Measurements from ENCODE around the gene S100A13.
"Not testable (repeated sequence)": the region's sequence is repeated elsewhere in the genome, so short reads cannot be mapped to it uniquely, and the experiment has no call there.

Gene S100A13

GRCh38 chr1:153577138-153577537 lies 50.2 kb downstream of the S100A13 start:
- no peak overlapping the region for H3K4me3 ChIP-seq (ENCODE audit: low read depth, low read length)
- no peak for DNase-seq (ENCODE audit: low read depth)
- no peak for TF ChIP-seq CTCF (IDR thresholded peaks at IDR 0.05; ENCODE audit: low read depth, low read length, missing control alignments)
- in situ Hi-C loops (cut with HindIII; ENCODE audit: low sequenced_read_pairs) = no loop called here

- in situ Hi-C loops (cut with HindIII; ENCODE audit: low sequenced_read_pairs); H3K4me3 ChIP-seq (ENCODE audit: low read depth, low read length); DNase-seq (ENCODE audit: low read depth): not testable (repeated sequence)
Measured at GRCh38 chr1:153575497-153575896, 51.8 kb downstream of the S100A13 start.

DNA sequence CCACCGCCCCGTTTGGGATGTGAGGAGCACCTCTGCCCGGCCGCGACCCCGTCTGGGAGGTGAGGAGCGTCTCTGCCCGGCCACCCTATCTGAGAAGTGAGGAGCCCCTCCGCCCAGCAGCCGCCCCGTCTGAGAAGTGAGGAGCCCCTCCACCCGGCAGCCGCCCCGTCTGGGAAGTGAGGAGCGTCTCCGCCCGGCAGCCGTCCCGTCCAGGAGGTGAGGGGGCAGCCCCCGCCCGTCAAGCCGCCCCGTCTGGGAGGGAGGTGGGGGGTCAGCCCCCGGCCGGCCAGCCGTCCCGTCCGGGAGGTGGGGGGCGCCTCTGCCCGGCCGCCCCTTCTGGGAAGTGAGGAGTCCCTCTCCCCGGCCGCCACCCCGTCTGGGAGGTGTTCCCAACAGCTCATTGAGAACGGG lies 52.2 kb downstream of the S100A13 start:
- DNase-seq (ENCODE audit: low read depth); H3K4me3 ChIP-seq (ENCODE audit: low read depth, low read length); in situ Hi-C loops (cut with HindIII; ENCODE audit: low sequenced_read_pairs): not testable (repeated sequence)

DNA sequence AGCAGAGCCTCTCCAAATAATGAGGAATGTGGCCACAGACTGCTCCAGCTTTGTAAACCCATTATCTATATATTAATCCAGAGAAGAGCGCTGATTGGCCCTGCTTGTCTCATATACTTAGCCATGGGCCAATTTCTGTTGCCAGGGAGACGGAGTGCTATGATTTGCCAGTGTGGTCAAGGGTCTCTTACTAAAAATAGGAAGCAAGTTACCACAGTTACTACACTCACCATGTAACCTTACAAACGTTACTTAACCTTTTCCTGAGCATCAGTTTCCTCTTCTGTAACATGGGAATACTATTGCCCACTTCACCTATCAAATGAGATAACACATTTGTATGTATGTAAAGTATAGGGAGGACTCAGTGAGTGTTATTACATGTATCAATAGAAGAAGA lies 54.0 kb downstream of the S100A13 start:
- H3K4me3 ChIP-seq (ENCODE audit: low read depth, low read length) = no peak overlapping the region
- DNase-seq (ENCODE audit: low read depth) = no peak
- TF ChIP-seq CTCF (IDR thresholded peaks at IDR 0.05; ENCODE audit: low read depth, low read length, missing control alignments) = no peak
- in situ Hi-C loops (cut with HindIII; ENCODE audit: low sequenced_read_pairs) = no loop called here

DNA sequence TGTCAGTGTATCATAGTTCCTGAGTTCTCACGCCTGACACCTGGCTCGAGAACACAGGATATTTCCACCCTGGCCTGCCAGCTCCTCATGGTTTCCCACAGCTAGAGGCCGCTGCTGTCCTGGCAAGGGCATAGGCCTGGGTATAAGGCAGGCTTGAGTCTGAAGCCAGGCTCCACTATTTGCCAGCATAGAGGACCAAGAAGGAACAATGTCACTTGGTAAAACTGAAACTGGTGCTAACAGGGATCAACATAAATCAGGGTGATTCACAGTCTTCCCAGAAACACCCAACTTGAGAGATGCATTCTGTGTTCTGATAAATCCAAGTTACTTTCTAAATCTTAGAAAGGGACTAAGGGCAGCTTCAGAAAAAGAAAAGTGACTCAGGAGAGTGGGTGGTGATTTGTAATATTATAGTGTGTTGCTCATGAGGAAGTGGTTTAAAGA lies 54.7 kb downstream of the S100A13 start:
- peak; percentile 48 for DNase-seq (ENCODE audit: low read depth)
- TF ChIP-seq CTCF (IDR thresholded peaks at IDR 0.05; ENCODE audit: low read depth, low read length, missing control alignments) = peak; percentile 92
- in situ Hi-C loops (cut with HindIII; ENCODE audit: low sequenced_read_pairs) = no loop called here

GRCh38 chr1:153571706-153572105 lies 55.6 kb downstream of the S100A13 start:
- in situ Hi-C loops (cut with HindIII; ENCODE audit: low sequenced_read_pairs) = no loop called here
- no peak overlapping the region for H3K4me3 ChIP-seq (ENCODE audit: low read depth, low read length)
- DNase-seq (ENCODE audit: low read depth) = no peak
- TF ChIP-seq CTCF (IDR thresholded peaks at IDR 0.05; ENCODE audit: low read depth, low read length, missing control alignments) = no peak

More for the DNA sequence above, 54.7 kb downstream of the S100A13 start:
- no peak overlapping the region for H3K4me3 ChIP-seq (ENCODE audit: low read depth, low read length)

- DNase-seq (ENCODE audit: low read depth) = no peak
- H3K4me3 ChIP-seq (ENCODE audit: low read depth, low read length) = no peak overlapping the region
- TF ChIP-seq CTCF (IDR thresholded peaks at IDR 0.05; ENCODE audit: low read depth, low read length, missing control alignments) = no peak
- in situ Hi-C loops (cut with HindIII; ENCODE audit: low sequenced_read_pairs) = no loop called here
Measured at GRCh38 chr1:153570874-153571273, 56.4 kb downstream of the S100A13 start.

- in situ Hi-C loops (cut with HindIII; ENCODE audit: low sequenced_read_pairs) = no loop called here
- no peak overlapping the region for H3K4me3 ChIP-seq (ENCODE audit: low read depth, low read length)
- DNase-seq (ENCODE audit: low read depth) = no peak
- TF ChIP-seq CTCF (IDR thresholded peaks at IDR 0.05; ENCODE audit: low read depth, low read length, missing control alignments) = no peak
Measured at GRCh38 chr1:153569465-153569864, 57.8 kb downstream of the S100A13 start.
